Uterus (tissue), 2 donors: Measurements from ENCODE around the gene ARFGAP2.

ENCODE experiments used
- POLR2A ChIP-seq, 2 donors: fragments of 450-650 bp; IDR thresholded peaks; one replicate each; pipeline ENCODE4 v1.6.1; 2016; ENCODE audit warnings: antibody characterized with exemption in 2 of 2, mild to moderate bottlenecking in 1 of 2, moderate library complexity in 1 of 2
- TF ChIP-seq, protein P1 (sequence below), 4 experiments: fragments of 200-600 bp in 2 of 4; fragments of 450-650 bp in 2 of 4; sonication (generic) in 2 of 4; IDR thresholded peaks; one replicate each; pipeline ENCODE4 v1.5.1; 2016 to 2019; ENCODE audit warnings: antibody characterized with exemption in 4 of 4, mild to moderate bottlenecking in 2 of 4, moderate library complexity in 1 of 4

DNA sequence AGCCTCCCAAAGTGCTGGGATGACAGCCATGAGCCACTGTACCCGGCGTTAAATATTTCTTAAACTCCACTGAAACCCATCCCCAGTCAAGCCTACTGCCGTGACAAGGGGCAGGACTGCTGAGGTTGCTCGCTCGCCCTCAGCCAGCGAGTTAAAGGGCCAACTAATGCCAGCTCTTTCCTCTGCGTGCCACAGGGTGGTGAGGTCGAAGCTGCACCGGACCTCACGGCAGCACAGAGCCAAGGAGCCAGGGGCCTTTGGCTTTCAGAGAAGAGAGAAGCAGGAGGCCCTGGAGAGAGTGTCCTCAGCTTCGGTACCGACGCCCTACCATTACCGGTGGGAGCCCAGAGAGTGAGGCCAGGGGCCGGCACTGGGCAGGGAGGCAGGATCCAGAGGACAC lies 12.8 kb downstream of the ARFGAP2 start:
- TF ChIP-seq, protein P1, sequence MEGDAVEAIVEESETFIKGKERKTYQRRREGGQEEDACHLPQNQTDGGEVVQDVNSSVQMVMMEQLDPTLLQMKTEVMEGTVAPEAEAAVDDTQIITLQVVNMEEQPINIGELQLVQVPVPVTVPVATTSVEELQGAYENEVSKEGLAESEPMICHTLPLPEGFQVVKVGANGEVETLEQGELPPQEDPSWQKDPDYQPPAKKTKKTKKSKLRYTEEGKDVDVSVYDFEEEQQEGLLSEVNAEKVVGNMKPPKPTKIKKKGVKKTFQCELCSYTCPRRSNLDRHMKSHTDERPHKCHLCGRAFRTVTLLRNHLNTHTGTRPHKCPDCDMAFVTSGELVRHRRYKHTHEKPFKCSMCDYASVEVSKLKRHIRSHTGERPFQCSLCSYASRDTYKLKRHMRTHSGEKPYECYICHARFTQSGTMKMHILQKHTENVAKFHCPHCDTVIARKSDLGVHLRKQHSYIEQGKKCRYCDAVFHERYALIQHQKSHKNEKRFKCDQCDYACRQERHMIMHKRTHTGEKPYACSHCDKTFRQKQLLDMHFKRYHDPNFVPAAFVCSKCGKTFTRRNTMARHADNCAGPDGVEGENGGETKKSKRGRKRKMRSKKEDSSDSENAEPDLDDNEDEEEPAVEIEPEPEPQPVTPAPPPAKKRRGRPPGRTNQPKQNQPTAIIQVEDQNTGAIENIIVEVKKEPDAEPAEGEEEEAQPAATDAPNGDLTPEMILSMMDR (IDR thresholded peaks at IDR 0.05): no peak
- TF ChIP-seq POLR2A (IDR thresholded peaks at IDR 0.05): no peak
